SK-N-SH (cell line): ENCODE results near the gene ADAD2. TPM values are rescaled to one million over a fixed set of nuclear protein-coding genes. Genes with fewer than 3 reads are reported as not detected.

Experiments used
- CTCF ChIA-PET: fragments of 300-600, 350-600 bp; formaldehyde crosslinking; extraction: SDS; loops from one replicate; lab custom pipeline; 2021; lab: Yijun Ruan, JAX
- POLR2A ChIA-PET: fragments of 350-600 bp; sonication (Branson Sonifier 250); formaldehyde crosslinking; extraction: SDS; loops from one replicate; lab custom pipeline; 2020; ENCODE audit warnings: antibody characterized with exemption, inconsistent platforms; lab: Yijun Ruan, JAX
- DNase-seq: peaks from one replicate; pipeline ENCODE4 v3.0.0; 2012
- H2AFZ ChIP-seq: fragments of 200-600 bp; sonication (generic); 2 replicates; pipeline ENCODE4 v1.8.1; 2016; ENCODE audit warnings: antibody characterized with exemption, mild to moderate bottlenecking, low read depth
- H3F3A ChIP-seq: fragments of 200-600 bp; sonication (generic); replicated peaks from 2 replicates; pipeline ENCODE3; 2016; ENCODE audit warnings: antibody characterized with exemption, mild to moderate bottlenecking; ENCODE audit not compliant: insufficient read depth
- H3K27ac ChIP-seq, 2 experiments: fragments of 200-500 bp in 1 of 2; fragments of 200-600 bp in 1 of 2; sonication (Bioruptor generic) in 1 of 2; sonication (generic), shearing (Covaris generic) in 1 of 2; 2 replicates each; pipeline versions ENCODE4 v1.5.1 to v1.6.1; 2014 to 2016; ENCODE audit warnings: low read depth in 2 of 2, inconsistent platforms in 1 of 2, low read length in 1 of 2, mild to moderate bottlenecking in 1 of 2, mixed read lengths in 1 of 2
- H3K27me3 ChIP-seq: fragments of 200-600 bp; sonication (generic), shearing (Covaris generic); 2 replicates; pipeline ENCODE4 v1.6.1; 2016; ENCODE audit warnings: mixed run types; ENCODE audit not compliant: insufficient read depth
- H3K36me3 ChIP-seq, 2 experiments: fragments of 200-500 bp in 1 of 2; fragments of 200-600 bp in 1 of 2; sonication (Bioruptor generic) in 1 of 2; sonication (generic) in 1 of 2; replicated peaks in 1 of 2; 2 replicates each; pipeline versions ENCODE3 to v1.5.1; 2014 to 2016; ENCODE audit warnings: low read length in 1 of 2, mild to moderate bottlenecking in 1 of 2; ENCODE audit not compliant: insufficient read depth in 2 of 2, control insufficient read depth in 1 of 2
- H3K4me1 ChIP-seq, 2 experiments: fragments of 200-500 bp in 1 of 2; fragments of 200-600 bp in 1 of 2; sonication (Bioruptor generic) in 1 of 2; sonication (generic), shearing (Covaris generic) in 1 of 2; 2 replicates each; pipeline versions ENCODE4 v1.5.1 to v1.6.1; 2014 to 2016; ENCODE audit warnings: low read depth in 1 of 2, low read length in 1 of 2, mixed run types in 1 of 2; ENCODE audit not compliant: insufficient read depth in 2 of 2, control insufficient read depth in 1 of 2
- H3K4me2 ChIP-seq: fragments of 200-600 bp; sonication (generic), shearing (Covaris generic); 2 replicates; pipeline ENCODE4 v1.6.1; 2017; ENCODE audit warnings: mixed run types
- H3K4me3 ChIP-seq, 2 experiments: fragments of 200-500 bp in 1 of 2; fragments of 200-600 bp in 1 of 2; sonication (Bioruptor generic) in 1 of 2; sonication (generic), shearing (Covaris generic) in 1 of 2; 2 replicates each; pipeline versions ENCODE4 v1.5.1 to v1.8.1; 2014 to 2016; ENCODE audit warnings: low read depth in 2 of 2, inconsistent platforms in 1 of 2, low read length in 1 of 2, mild to moderate bottlenecking in 1 of 2, mixed read lengths in 1 of 2, moderate library complexity in 1 of 2
- H3K79me2 ChIP-seq: fragments of 200-600 bp; sonication (generic); 2 replicates; pipeline ENCODE4 v1.8.1; 2017; ENCODE audit warnings: mild to moderate bottlenecking; ENCODE audit not compliant: insufficient read depth
- H3K9ac ChIP-seq: fragments of 200-600 bp; sonication (generic); 2 replicates; pipeline ENCODE4 v1.6.1; 2017; ENCODE audit warnings: mixed run types
- H3K9me2 ChIP-seq: fragments of 200-600 bp; sonication (generic); 2 replicates; pipeline ENCODE4 v1.6.1; 2017; ENCODE audit warnings: mixed run types
- H3K9me3 ChIP-seq: fragments of 200-600 bp; sonication (generic); 2 replicates; pipeline ENCODE4 v1.6.1; 2017; ENCODE audit warnings: mixed run types, mild to moderate bottlenecking, moderate library complexity
- H4K20me1 ChIP-seq: fragments of 200-600 bp; sonication (generic); 2 replicates; pipeline ENCODE4 v1.6.1; 2017; ENCODE audit warnings: mild to moderate bottlenecking, mixed run types; ENCODE audit not compliant: insufficient read depth
- CHD2 ChIP-seq: fragments of 150-350 bp; IDR thresholded peaks from 2 replicates; pipeline ENCODE4 v1.6.1; 2018; ENCODE audit warnings: low read length; ENCODE audit not compliant: partially characterized antibody
- ELF1 ChIP-seq: IDR thresholded peaks from 2 replicates; pipeline ENCODE4 v1.4.0; 2012
- GABPA ChIP-seq: IDR thresholded peaks from 2 replicates; pipeline ENCODE4 v1.4.0; 2012; ENCODE audit warnings: low read depth, mild to moderate bottlenecking
- NRF1 ChIP-seq: IDR thresholded peaks from 2 replicates; pipeline ENCODE4 v1.6.1; 2012; ENCODE audit warnings: low read depth, mild to moderate bottlenecking, low read length
- SIN3A ChIP-seq: IDR thresholded peaks from 2 replicates; pipeline ENCODE4 v1.6.1; 2012; ENCODE audit warnings: low read depth, mild to moderate bottlenecking, low read length, moderate library complexity, borderline replicate concordance
- SMC3 ChIP-seq: IDR thresholded peaks from 2 replicates; pipeline ENCODE4 v1.6.1; 2012; ENCODE audit warnings: low read depth, low read length, improper control_type of control experiment
- TAF1 ChIP-seq: IDR thresholded peaks from 2 replicates; pipeline ENCODE4 v1.6.1; 2012; ENCODE audit warnings: low read depth, mild to moderate bottlenecking, low read length, moderate library complexity, borderline replicate concordance
- WGBS: methylation state at CpG from one replicate; pipeline ENCODE4 v1.1.6; 2017; ENCODE audit warnings: low lambda C conversion rate; 5-methylcytosine and 5-hydroxymethylcytosine counted together
- polyA plus RNA-seq, 3 experiments: library from polyadenylated mRNA; depleted of rRNA; stranded (reverse); fragments of >200 nt; gene quantifications; 2 replicates each; pipeline ENCODE4 v1.2.3, GENCODE V29; 2012
- TF ChIP-seq, protein P1 (sequence below): fragments of 150-350 bp; IDR thresholded peaks from 2 replicates; pipeline ENCODE4 v1.6.1; 2016; ENCODE audit warnings: mild to moderate bottlenecking, low read depth, low read length
- TF ChIP-seq, protein P2 (sequence below): fragments of 150-350 bp; IDR thresholded peaks from 2 replicates; pipeline ENCODE4 v1.6.1; 2017; ENCODE audit warnings: antibody characterized with exemption, low read length, low read depth, borderline replicate concordance
- TF ChIP-seq, protein P3 (sequence below): fragments of 200-600 bp; sonication (generic); IDR thresholded peaks from 2 replicates; pipeline ENCODE4 v1.6.1; 2017; ENCODE audit warnings: antibody characterized with exemption, mild to moderate bottlenecking, moderate library complexity
- TF ChIP-seq, protein P4 (sequence below): IDR thresholded peaks from 2 replicates; pipeline ENCODE4 v1.6.1; 2012; ENCODE audit warnings: mild to moderate bottlenecking, low read depth, low read length, moderate library complexity
- TF ChIP-seq, protein P5 (sequence below): IDR thresholded peaks from 2 replicates; pipeline ENCODE4 v1.4.0; 2012; ENCODE audit warnings: low read depth
- TF ChIP-seq, protein P6 (sequence below): IDR thresholded peaks from 2 replicates; pipeline ENCODE4; 2012

Gene ADAD2
- polyA plus RNA-seq, 1 of the 3 experiments (the other 2 are of a cell fraction) = not detected

DNA sequence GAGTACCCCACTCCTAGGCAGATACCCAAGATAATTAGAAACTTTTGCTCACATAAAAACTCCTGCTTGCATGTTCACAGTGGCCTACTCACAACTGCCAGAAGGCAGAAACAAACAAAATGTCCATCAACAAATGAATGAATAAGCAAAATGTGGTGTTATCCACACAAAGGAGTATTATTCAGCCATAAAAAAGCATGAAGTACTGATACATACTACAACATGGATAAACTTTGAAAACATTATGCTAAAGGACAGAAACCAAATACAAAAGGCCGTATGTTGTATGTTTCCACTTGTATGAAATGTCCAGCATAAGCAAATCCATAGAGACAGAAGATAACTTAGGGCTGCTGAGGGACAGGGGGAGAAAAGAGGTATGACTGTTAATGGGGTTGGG, 47.9 kb upstream of the ADAD2 start (continued):
- TF ChIP-seq SIN3A = no peak
- TF ChIP-seq TAF1 = no peak
- no peak for TF ChIP-seq NRF1
- TF ChIP-seq ELF1 = no peak
- TF ChIP-seq GABPA = no peak
- no peak for TF ChIP-seq CHD2
- TF ChIP-seq, protein P1, sequence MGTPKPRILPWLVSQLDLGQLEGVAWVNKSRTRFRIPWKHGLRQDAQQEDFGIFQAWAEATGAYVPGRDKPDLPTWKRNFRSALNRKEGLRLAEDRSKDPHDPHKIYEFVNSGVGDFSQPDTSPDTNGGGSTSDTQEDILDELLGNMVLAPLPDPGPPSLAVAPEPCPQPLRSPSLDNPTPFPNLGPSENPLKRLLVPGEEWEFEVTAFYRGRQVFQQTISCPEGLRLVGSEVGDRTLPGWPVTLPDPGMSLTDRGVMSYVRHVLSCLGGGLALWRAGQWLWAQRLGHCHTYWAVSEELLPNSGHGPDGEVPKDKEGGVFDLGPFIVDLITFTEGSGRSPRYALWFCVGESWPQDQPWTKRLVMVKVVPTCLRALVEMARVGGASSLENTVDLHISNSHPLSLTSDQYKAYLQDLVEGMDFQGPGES = no peak
- TF ChIP-seq, protein P2, sequence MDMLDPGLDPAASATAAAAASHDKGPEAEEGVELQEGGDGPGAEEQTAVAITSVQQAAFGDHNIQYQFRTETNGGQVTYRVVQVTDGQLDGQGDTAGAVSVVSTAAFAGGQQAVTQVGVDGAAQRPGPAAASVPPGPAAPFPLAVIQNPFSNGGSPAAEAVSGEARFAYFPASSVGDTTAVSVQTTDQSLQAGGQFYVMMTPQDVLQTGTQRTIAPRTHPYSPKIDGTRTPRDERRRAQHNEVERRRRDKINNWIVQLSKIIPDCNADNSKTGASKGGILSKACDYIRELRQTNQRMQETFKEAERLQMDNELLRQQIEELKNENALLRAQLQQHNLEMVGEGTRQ = no peak

DNA sequence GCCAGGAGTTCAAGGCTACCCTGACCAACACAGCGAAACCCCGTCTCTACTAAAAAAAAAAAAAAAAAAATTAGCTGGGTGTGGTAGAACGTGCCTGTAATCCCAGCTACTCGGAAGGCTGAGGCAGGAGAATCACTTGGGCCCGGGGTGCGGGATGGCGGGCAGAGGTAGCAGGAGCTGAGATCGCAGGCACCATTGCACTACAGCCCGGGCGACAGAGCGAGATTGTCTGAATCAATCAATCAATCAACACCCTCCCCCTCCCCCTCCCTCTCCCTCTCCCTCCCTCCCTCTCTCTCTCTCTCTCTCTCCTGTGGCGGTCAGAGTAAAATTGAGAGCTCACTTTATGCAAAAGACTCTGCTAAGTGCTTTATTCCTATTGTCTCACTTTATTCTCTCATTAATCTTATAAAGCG, 47.2 kb upstream of the ADAD2 start:
- H3K27ac ChIP-seq = no peak overlapping the region
- no peak for DNase-seq

More for the DNA sequence above, 47.2 kb upstream of the ADAD2 start:
- POLR2A ChIA-PET = no interaction called here
- Histone ChIP-seq H4K20me1 (peaks cover 11% of the 10 kb centered on the region), H3K79me2 (peaks cover 53% of the 10 kb centered on the region), H3K4me3 (peak overlapping the region; percentile 70 to 76), H3K4me2 (peak overlapping the region; percentile 96), H3K36me3 (no peaks in the 10 kb centered on the region), H3F3A (no peaks in the 10 kb centered on the region), H3K4me1 (peaks cover 0 to 5% of the 10 kb centered on the region in 2 experiments; a peak in 1 of 4 replicates), H3K9me2 (no peaks in the 10 kb centered on the region), H3K27me3 (peaks cover 8% of the 10 kb centered on the region; the same call in 1 of the 2 replicates), H2AFZ (no peak overlapping the region), H3K9me3 (no peaks in the 10 kb centered on the region), H3K9ac (no peak overlapping the region; the same call in 1 of the 2 replicates)
- WGBS = 59% methylated on average over 13 of the region's 13 CpGs
- CTCF ChIA-PET = interaction anchor here (0.5 to 2.2 kb wide), 3 partner anchors 12 to 186 kb away, joined by 3 to 6 read pairs (median 4); partner anchors contain the start of gene MBTPS1
- TF ChIP-seq, protein P3, sequence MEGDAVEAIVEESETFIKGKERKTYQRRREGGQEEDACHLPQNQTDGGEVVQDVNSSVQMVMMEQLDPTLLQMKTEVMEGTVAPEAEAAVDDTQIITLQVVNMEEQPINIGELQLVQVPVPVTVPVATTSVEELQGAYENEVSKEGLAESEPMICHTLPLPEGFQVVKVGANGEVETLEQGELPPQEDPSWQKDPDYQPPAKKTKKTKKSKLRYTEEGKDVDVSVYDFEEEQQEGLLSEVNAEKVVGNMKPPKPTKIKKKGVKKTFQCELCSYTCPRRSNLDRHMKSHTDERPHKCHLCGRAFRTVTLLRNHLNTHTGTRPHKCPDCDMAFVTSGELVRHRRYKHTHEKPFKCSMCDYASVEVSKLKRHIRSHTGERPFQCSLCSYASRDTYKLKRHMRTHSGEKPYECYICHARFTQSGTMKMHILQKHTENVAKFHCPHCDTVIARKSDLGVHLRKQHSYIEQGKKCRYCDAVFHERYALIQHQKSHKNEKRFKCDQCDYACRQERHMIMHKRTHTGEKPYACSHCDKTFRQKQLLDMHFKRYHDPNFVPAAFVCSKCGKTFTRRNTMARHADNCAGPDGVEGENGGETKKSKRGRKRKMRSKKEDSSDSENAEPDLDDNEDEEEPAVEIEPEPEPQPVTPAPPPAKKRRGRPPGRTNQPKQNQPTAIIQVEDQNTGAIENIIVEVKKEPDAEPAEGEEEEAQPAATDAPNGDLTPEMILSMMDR = no peak
- no peak for TF ChIP-seq SMC3
- TF ChIP-seq, protein P4, sequence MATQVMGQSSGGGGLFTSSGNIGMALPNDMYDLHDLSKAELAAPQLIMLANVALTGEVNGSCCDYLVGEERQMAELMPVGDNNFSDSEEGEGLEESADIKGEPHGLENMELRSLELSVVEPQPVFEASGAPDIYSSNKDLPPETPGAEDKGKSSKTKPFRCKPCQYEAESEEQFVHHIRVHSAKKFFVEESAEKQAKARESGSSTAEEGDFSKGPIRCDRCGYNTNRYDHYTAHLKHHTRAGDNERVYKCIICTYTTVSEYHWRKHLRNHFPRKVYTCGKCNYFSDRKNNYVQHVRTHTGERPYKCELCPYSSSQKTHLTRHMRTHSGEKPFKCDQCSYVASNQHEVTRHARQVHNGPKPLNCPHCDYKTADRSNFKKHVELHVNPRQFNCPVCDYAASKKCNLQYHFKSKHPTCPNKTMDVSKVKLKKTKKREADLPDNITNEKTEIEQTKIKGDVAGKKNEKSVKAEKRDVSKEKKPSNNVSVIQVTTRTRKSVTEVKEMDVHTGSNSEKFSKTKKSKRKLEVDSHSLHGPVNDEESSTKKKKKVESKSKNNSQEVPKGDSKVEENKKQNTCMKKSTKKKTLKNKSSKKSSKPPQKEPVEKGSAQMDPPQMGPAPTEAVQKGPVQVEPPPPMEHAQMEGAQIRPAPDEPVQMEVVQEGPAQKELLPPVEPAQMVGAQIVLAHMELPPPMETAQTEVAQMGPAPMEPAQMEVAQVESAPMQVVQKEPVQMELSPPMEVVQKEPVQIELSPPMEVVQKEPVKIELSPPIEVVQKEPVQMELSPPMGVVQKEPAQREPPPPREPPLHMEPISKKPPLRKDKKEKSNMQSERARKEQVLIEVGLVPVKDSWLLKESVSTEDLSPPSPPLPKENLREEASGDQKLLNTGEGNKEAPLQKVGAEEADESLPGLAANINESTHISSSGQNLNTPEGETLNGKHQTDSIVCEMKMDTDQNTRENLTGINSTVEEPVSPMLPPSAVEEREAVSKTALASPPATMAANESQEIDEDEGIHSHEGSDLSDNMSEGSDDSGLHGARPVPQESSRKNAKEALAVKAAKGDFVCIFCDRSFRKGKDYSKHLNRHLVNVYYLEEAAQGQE = no peak
- TF ChIP-seq, protein P5, sequence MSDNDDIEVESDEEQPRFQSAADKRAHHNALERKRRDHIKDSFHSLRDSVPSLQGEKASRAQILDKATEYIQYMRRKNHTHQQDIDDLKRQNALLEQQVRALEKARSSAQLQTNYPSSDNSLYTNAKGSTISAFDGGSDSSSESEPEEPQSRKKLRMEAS = no peak
- TF ChIP-seq, protein P6, sequence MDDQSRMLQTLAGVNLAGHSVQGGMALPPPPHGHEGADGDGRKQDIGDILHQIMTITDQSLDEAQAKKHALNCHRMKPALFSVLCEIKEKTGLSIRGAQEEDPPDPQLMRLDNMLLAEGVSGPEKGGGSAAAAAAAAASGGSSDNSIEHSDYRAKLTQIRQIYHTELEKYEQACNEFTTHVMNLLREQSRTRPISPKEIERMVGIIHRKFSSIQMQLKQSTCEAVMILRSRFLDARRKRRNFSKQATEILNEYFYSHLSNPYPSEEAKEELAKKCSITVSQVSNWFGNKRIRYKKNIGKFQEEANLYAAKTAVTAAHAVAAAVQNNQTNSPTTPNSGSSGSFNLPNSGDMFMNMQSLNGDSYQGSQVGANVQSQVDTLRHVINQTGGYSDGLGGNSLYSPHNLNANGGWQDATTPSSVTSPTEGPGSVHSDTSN = peak; percentile 31
